Activated naive CD4-positive, alpha-beta T cell treated with anti-CD3 and anti-CD28 coated beads, Interleukin-2, amount 50 U/mL, for 16 hours (primary cell): ENCODE measurements around the gene IGFBP6.

ENCODE experiments used
- DNase-seq: peaks from one replicate; pipeline ENCODE4 v3.0.0-alpha.2; 2020

The IGFBP6 gene

DNA sequence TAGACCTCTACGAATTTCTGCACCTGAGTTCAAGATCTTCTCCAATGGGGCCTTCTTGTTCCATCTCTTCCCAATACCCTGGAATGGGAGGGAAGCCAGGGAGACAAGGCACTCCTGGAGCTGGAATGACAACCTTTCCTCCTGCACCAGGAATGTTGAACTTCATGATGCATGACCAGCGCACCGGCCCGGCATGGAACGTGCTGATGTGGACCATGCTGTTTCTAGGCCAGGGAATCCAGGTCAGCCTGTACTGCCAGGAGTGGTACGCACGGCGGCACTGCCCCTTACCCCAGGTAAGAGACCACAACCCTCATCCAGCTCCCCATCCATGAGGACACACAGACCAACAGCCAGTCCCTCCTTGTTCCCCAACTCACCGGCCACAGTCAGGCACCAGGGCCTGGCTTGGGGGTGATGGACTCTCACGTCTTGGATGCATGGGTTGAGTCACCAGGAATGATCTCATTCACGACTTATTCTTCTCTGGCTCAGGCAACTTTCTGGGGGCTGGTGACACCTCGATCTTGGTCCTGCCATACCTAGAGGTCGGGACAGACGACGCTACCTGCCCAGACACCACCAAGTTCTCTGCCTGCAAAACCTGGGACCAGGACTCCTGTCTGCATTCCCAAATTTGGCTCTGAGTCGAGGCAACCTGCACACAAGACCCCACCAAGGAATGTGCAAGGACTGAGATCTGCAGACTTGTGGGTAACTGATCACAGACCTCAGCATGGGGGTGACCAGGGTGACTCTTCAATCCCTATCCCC, 26.3 kb downstream of the IGFBP6 start:
- DNase-seq: no peak

DNA sequence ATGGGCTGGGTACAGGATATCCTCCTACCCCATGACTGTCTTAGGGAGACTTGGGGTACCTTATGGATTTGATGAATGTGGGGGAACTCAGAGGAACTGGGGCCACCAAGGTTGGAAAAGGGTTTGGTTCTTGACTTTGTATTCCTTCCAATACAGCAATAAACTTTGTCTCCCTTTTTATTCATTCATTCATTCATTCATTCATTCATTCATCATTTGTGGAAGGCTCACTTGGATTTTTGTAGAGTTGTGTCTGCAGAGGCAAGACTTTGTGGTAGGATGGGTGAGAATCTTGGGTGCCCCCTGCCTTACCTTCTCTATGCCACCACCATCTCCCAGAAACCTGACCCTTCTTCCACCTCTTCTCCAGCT, 26.9 kb downstream of the IGFBP6 start:
- no peak for DNase-seq

GRCh38 chr12:53127169-53127568, 29.7 kb downstream of the IGFBP6 start:
- no peak for DNase-seq

- DNase-seq: no peak
Observed at GRCh38 chr12:53128780-53129569, 31.5 kb downstream of the IGFBP6 start.

DNA sequence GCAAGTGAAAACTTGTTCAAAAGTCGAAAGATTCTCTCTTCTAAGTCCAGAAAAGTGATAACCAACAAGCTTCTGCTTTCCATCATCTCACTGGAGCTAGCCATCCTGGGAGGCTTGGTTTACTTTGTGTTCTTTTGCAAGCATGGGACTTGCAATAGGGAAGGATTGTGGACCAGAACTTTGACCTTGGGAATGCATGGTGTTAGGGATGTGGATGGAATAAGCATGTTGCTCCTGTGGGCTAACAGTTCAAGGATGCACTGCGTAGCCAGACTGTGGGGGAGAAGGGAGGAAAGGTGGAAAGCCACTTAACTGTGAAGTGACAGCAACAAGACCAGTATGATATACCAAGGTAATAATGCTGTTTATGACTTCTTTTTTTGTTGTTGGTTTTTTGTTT, 34.4 kb downstream of the IGFBP6 start:
- no peak for DNase-seq

DNA sequence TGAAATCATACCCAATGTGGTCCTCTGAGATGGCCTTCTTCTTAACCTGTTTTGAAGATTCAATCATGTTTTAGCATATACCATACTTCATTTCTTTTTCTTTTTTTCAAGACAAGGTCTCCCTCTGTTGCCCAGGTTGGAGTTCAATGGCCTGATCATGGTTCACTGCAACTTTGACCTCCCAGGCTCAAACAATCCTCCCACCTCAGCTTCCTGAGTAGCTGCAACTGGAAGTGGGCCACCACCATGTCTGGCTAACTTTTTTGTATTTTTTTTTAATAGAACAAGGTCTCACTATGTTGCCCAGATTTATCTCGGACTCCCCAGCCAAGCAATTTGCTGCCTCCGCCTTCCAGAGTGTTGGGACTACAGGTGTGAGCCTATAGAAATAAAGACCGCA, 36.3 kb downstream of the IGFBP6 start:
- DNase-seq: no peak

GRCh38 chr12:53143355-53143754, 45.9 kb downstream of the IGFBP6 start:
- DNase-seq: no peak

DNA sequence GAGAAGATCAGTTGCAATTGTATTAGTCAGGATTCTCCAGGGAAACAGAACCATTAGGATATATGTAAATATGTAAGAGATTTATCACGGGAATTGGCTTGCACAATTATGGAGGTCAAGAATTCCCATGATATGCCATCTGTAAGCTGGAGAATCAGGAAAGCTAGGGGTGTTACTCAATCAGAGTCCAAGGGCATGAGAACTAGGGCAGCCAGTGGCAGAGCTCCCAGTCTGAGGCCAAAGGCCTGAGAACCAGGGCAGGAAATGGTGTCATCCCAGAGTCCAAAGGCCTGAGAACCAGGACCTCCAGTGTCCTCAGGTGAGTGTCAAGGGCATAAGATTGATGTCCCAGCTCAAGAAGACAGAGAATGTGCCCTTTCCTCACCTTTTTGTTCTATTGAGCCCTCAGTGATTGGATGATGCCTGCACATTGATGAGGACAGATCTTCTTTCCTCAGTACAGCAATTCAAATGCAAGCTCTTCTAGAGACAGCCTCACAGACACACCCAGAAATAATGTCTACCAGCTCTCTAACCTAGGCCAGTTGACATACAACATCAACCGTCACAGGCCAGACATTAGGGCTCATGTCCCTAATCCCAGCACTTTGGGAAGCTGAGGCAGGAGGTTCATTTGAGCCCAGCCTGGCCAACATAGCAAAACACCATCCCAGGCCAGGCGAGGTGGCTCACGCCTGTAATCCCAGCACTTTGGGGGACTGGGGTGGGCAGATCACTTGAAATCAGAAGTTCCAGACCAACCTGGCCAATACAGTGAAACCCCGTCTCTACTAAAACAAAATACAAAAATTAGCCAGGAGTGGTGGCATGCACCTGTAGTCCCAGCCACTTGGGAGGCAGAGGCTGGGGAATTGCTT, 48.2 kb downstream of the IGFBP6 start:
- DNase-seq: no peak

GRCh38 chr12:53147181-53147580, 49.7 kb downstream of the IGFBP6 start:
- no peak for DNase-seq

DNA sequence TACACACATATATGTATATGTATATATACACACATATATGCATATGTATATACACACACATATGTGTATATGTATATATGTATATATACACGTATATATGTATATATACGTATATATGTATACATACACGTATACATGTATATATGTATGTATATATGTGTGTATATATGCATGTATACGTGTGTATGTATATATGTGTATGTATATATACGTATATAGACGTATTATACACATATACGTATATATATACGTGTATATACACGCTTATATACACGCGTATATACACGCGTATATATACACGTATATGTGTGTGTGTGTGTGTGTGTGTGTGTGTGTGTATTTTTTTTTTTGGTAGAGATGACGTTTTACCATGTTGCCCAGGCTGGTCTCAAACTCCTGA, 50.2 kb downstream of the IGFBP6 start:
- no peak for DNase-seq

DNA sequence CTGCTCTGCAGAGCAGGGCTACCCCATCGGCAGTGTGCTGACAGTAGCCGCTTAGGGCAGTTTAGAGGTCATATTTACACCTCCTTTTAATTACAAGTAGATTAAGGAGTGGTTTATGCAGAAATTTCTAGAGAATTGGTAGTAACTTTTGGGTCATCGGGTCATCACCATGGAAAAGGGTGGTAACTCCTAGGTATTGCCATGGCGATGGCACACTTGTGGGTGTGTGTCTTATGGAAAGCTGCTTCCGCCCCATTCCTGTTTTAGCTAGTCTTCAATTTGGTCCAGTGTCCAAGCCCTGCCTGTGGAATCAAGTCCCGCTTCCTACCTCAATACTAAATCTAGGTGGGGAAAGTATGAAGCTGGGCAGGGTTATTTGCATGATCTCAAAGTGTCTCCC, 53.6 kb downstream of the IGFBP6 start:
- DNase-seq: no peak
